ENCODE data around the gene CEP295NL. TPM values are rescaled to one million over a fixed set of nuclear protein-coding genes. Genes with fewer than 3 reads are reported as not detected.
A peak's percentile ranks its signal among the peaks of the same experiment; 100 is the strongest.

Gene CEP295NL
- total RNA-seq, 1 donor from 2014 or later = 1.6 TPM

DNA sequence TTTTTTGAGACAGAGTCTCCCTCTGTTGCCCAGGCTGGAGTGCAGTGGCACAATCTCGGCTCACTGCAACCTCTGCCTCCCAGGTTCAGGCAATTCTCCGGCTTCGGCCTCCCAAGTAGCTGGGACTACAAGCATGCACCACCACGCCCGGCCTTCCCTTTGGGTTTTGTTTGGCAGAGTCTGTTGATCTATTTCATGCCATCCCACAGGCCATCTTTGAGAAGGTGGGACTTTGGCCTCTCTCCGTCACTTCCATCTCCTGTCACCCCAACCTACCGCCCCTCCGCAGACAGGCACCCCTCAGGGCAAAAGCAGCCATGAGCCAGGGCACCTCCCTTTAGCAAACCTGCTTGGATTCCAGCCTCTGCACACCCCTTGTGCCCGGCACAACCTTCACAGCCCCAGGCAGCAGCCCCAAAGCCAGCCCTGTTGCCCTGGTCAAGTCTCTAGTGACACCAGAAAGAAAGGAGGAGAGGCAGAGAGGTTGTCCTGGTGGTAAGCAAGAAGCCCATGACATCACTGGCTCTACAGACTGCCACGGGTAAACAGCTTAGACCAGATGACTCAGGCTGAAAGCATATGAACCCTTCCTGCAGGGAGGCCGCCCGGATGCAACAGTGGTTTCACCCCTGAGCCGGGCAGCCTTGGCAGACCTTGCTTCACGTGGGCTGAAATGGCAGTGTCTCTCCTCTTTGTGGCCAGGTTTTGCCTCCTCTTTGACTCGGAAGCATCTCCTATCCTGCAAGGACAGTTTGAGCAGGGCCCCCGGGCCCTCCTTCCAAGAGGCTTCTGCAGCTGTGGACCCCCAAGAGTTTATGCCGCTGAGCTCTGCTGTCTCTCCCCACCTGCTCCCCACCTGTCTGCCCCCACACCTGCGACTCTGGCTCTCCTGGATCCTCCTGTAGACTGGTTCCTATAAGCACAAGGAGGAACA lies 30.3 kb upstream of the CEP295NL start:
- peaks cover 30 to 39% (median 31%) of the 10 kb centered on the region in 3 donors for H3K4me1 ChIP-seq (ENCODE audit: control insufficient read depth in 3 of 3, insufficient read depth in 3 of 3, low read length in 3 of 3)
- H3K9ac ChIP-seq (ENCODE audit: low read depth in 1 of 3, low read length in 3 of 3) = peak overlapping the region in 2 of 3 donors; percentile 2 to 68
- H3K9me3 ChIP-seq (ENCODE audit: control insufficient read depth in 3 of 3, low read length in 3 of 3) = no peaks in the 10 kb centered on the region
- peak overlapping the region in 2 of 3 donors; percentile 43 to 56 for H3K4me3 ChIP-seq (ENCODE audit: low read length in 3 of 3)
- H3K27me3 ChIP-seq (ENCODE audit: control insufficient read depth in 3 of 3, insufficient read depth in 3 of 3, low read length in 3 of 3) = peaks cover 0 to 11% (median 8%) of the 10 kb centered on the region in 3 donors
- no peaks in the 10 kb centered on the region for H3K36me3 ChIP-seq (ENCODE audit: control insufficient read depth in 3 of 3, insufficient read depth in 3 of 3, low read length in 3 of 3)
- peak overlapping the region; percentile 85 for H3K27ac ChIP-seq (ENCODE audit: low read depth, low read length)

DNA sequence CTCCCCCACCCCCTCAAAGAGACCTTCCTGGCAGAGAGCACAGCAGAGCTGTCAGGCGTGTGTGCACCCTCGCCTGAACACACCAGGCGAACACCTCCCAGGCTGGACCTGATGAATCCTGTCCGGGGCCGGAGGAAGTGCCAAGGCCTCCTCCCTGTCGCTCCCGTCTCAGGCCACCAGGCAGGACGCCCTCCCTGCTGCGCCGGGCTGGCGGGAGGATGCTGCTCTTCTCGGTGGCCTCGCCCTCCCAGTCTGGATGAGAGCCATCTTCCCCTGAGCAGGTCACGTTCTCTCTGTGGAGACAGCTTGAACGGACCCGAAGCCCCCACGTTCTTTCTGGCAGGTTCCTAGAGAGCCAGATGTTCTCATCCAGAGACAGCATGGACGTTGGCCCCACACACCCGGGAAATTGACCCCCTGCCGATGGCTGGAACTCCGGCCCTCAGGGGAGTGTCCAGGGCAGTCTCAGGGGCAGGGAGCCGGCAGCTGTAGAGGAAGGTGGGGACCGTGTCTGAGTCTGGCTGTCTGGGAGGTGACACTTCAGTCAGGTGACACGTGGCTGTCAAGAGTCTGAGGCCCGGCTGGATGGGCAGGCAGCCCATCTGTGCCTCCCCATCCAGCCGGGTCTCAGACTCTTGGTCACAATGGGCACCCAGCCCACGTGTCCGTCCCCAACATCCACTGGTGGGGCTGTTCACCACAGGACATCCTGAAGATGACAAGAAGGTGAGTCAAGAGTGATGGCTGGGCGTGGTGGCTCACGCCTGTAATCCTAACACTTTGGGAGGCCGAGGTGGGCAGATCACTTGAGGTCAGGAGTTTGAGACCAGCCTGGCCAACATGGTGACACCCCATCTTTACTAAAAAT lies 27.1 kb upstream of the CEP295NL start:
- peaks cover 10 to 18% (median 11%) of the 10 kb centered on the region in 3 donors for H3K27me3 ChIP-seq (ENCODE audit: control insufficient read depth in 3 of 3, insufficient read depth in 3 of 3, low read length in 3 of 3)
- no peak overlapping the region for H3K9ac ChIP-seq (ENCODE audit: low read depth in 1 of 3, low read length in 3 of 3)
- no peaks in the 10 kb centered on the region for H3K9me3 ChIP-seq (ENCODE audit: control insufficient read depth in 3 of 3, low read length in 3 of 3)
- H3K4me1 ChIP-seq (ENCODE audit: control insufficient read depth in 3 of 3, insufficient read depth in 3 of 3, low read length in 3 of 3) = peaks cover 23 to 33% (median 26%) of the 10 kb centered on the region in 3 donors
- H3K27ac ChIP-seq (ENCODE audit: low read depth, low read length) = no peak overlapping the region
- no peaks in the 10 kb centered on the region for H3K36me3 ChIP-seq (ENCODE audit: control insufficient read depth in 3 of 3, insufficient read depth in 3 of 3, low read length in 3 of 3)
- H3K4me3 ChIP-seq (ENCODE audit: low read length in 3 of 3) = no peak overlapping the region

- peak overlapping the region; percentile 83 for H3K27ac ChIP-seq (ENCODE audit: low read depth, low read length)
- H3K4me3 ChIP-seq (ENCODE audit: low read length in 3 of 3) = peak overlapping the region; percentile 27 to 61 (median 43)
- H3K4me1 ChIP-seq (ENCODE audit: control insufficient read depth in 3 of 3, insufficient read depth in 3 of 3, low read length in 3 of 3) = peaks cover 14 to 27% (median 25%) of the 10 kb centered on the region in 3 donors
- H3K9me3 ChIP-seq (ENCODE audit: control insufficient read depth in 3 of 3, low read length in 3 of 3) = no peaks in the 10 kb centered on the region
- H3K36me3 ChIP-seq (ENCODE audit: control insufficient read depth in 3 of 3, insufficient read depth in 3 of 3, low read length in 3 of 3) = no peaks in the 10 kb centered on the region
- peaks cover 10 to 26% (median 11%) of the 10 kb centered on the region in 3 donors for H3K27me3 ChIP-seq (ENCODE audit: control insufficient read depth in 3 of 3, insufficient read depth in 3 of 3, low read length in 3 of 3)
- H3K9ac ChIP-seq (ENCODE audit: low read depth in 1 of 3, low read length in 3 of 3) = peak overlapping the region; percentile 3 to 64 (median 64)
These were observed 22.9 kb upstream of the CEP295NL start for GRCh38 chr17:78925662-78926555.

- Histone ChIP-seq H3K9me3 (ENCODE audit: control insufficient read depth in 3 of 3, low read length in 3 of 3) (no peaks in the 10 kb centered on the region), H3K4me3 (ENCODE audit: low read length in 3 of 3) (peak within 1 kb of the TSS; percentile 64 to 67 (median 65)), H3K9ac (ENCODE audit: low read depth in 1 of 3, low read length in 3 of 3) (peak within 1 kb of the TSS; percentile 64 to 73 (median 65)), H3K27ac (ENCODE audit: low read depth, low read length) (peak within 1 kb of the TSS; percentile 83), H3K27me3 (ENCODE audit: control insufficient read depth in 3 of 3, insufficient read depth in 3 of 3, low read length in 3 of 3) (peaks cover 10 to 25% (median 11%) of the 10 kb centered on the region in 3 donors), H3K36me3 (ENCODE audit: control insufficient read depth in 3 of 3, insufficient read depth in 3 of 3, low read length in 3 of 3) (no peaks in the 10 kb centered on the region), H3K4me1 (ENCODE audit: control insufficient read depth in 3 of 3, insufficient read depth in 3 of 3, low read length in 3 of 3) (peaks cover 21 to 34% (median 28%) of the 10 kb centered on the region in 3 donors)
These were observed 22.2 kb upstream of the CEP295NL start, which contains the start of gene TIMP2 for GRCh38 chr17:78925234-78925633. TIMP2 (minus strand) TSS chr17:78925387; CDS start chr17:78925088, 299 bp downstream.

DNA sequence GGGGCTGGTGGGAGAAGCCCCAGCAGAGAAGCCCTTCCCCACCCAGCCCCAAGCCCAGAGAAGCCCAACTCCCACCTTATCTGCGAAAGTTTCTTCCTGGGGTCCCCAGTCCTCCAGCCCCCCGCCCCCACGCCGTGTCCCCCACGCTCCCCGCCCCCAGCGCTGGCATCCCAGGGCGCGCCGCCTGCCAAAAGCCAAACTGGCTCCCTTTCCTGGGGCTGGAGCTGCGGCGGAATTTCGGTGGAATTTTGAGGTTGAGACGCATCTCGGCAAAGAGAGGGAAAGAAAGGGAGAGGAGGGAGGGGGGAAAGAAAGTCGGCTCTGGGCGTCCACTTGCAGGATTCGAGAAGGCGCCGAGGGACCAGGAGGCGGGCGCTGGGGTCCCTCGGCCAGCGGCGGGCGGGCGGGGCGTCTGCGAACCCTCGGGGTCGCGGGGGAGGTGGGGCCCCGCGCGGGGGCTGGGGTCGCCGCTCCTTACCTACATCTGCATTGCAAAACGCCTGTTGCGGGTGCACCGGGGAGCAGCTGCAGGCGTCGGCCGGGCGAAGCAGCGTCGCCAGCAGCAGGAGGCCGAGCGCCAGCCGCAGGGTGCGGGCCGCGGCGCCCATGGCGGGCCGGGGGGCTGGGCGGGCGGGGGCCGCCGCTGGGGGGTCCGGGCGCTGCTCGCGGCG lies 21.6 kb upstream of the CEP295NL start:
- peak overlapping the region; percentile 30 for H3K27ac ChIP-seq (ENCODE audit: low read depth, low read length)
- peak overlapping the region; percentile 64 to 67 (median 65) for H3K4me3 ChIP-seq (ENCODE audit: low read length in 3 of 3)
- no peaks in the 10 kb centered on the region for H3K36me3 ChIP-seq (ENCODE audit: control insufficient read depth in 3 of 3, insufficient read depth in 3 of 3, low read length in 3 of 3)
- H3K9ac ChIP-seq (ENCODE audit: low read depth in 1 of 3, low read length in 3 of 3) = peak overlapping the region in 2 of 3 donors; percentile 65 to 73
- peaks cover 5 to 19% (median 10%) of the 10 kb centered on the region in 3 donors for H3K27me3 ChIP-seq (ENCODE audit: control insufficient read depth in 3 of 3, insufficient read depth in 3 of 3, low read length in 3 of 3)
- H3K9me3 ChIP-seq (ENCODE audit: control insufficient read depth in 3 of 3, low read length in 3 of 3) = no peaks in the 10 kb centered on the region
- peaks cover 23 to 33% (median 32%) of the 10 kb centered on the region in 3 donors for H3K4me1 ChIP-seq (ENCODE audit: control insufficient read depth in 3 of 3, insufficient read depth in 3 of 3, low read length in 3 of 3)

DNA sequence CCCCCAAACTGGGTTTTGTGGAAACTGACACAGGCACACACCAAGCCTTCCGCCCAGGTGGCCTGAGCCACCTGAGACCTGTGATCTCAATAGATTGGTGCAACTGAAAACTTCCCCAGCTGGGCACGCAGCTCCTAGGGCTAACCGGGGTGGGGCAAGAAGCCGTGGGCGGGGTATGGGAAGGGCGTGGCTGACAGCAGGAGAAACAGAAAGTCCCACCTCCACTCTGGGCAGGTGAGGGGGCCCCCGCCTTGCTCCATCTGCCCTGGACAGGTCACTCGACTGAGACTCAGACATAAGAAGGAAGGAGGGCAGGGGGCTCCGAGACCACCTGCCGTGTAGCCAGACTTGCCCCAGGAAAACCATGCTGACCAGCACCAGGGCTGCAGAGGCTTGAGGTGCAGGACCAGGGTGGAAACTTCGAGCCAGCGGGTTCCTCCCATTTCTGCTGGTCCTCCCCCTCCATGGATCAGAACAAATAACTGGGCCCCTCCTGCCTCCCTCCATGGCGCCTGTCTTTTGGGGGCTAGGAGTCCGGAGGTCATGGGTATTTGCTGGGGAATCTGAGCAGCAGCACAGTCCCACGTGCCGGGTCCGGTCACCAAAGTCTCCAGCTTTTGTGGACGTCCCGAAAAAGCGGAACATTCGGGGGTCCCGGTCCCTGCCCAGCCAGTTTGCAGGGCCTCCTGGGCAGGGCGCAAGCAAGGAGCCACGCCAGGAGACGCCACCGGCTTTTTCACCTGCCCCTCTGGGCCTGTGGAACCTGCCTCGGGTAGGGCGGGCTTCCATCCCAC lies 20.9 kb upstream of the CEP295NL start:
- H3K4me1 ChIP-seq (ENCODE audit: control insufficient read depth in 3 of 3, insufficient read depth in 3 of 3, low read length in 3 of 3) = peaks cover 23 to 36% (median 35%) of the 10 kb centered on the region in 3 donors
- no peaks in the 10 kb centered on the region for H3K9me3 ChIP-seq (ENCODE audit: control insufficient read depth in 3 of 3, low read length in 3 of 3)
- H3K9ac ChIP-seq (ENCODE audit: low read depth in 1 of 3, low read length in 3 of 3) = peak overlapping the region; percentile 23 to 73 (median 65)
- peaks cover 3 to 17% (median 10%) of the 10 kb centered on the region in 3 donors for H3K27me3 ChIP-seq (ENCODE audit: control insufficient read depth in 3 of 3, insufficient read depth in 3 of 3, low read length in 3 of 3)
- H3K27ac ChIP-seq (ENCODE audit: low read depth, low read length) = peak overlapping the region; percentile 30
- H3K36me3 ChIP-seq (ENCODE audit: control insufficient read depth in 3 of 3, insufficient read depth in 3 of 3, low read length in 3 of 3) = no peaks in the 10 kb centered on the region
- H3K4me3 ChIP-seq (ENCODE audit: low read length in 3 of 3) = peak overlapping the region; percentile 64 to 67 (median 65)

DNA sequence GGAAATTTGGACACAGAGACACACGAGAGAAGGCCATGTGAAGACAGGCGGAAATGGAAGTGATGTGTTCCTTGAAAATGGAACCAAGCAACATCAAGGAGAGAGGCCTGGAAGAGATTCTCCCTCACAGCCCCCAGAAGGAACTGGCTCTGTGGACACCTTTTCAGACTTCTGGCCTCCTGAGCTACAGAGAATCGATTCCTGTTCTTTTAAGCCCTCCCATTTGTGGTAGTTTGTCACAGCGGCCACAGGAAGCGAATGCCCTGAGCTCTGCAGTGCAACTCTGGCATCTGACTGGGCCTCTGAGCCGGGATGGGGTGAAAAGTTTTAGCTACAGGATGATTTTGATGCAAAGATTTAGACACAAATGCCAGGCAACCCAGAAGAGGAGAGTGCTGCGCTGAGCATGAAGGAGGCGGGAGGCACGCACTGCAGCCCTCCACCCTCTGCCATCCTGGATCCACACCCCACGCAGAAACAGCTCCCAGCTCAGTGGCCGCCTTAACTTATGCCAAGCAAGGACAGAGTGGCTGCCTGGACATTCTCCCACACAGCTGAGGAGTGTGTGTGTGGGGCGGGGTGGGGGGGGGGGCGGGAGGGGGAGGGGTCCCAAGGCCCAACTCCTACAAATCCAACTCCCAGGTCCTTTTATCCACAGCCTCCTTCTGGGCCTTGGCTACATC lies 20.0 kb upstream of the CEP295NL start:
- Histone ChIP-seq H3K27me3 (ENCODE audit: control insufficient read depth in 3 of 3, insufficient read depth in 3 of 3, low read length in 3 of 3) (peaks cover 3 to 17% (median 10%) of the 10 kb centered on the region in 3 donors), H3K9me3 (ENCODE audit: control insufficient read depth in 3 of 3, low read length in 3 of 3) (no peaks in the 10 kb centered on the region), H3K4me3 (ENCODE audit: low read length in 3 of 3) (peak overlapping the region; percentile 22 to 67 (median 64)), H3K4me1 (ENCODE audit: control insufficient read depth in 3 of 3, insufficient read depth in 3 of 3, low read length in 3 of 3) (peaks cover 23 to 40% (median 40%) of the 10 kb centered on the region in 3 donors), H3K27ac (ENCODE audit: low read depth, low read length) (no peak overlapping the region), H3K36me3 (ENCODE audit: control insufficient read depth in 3 of 3, insufficient read depth in 3 of 3, low read length in 3 of 3) (no peaks in the 10 kb centered on the region), H3K9ac (ENCODE audit: low read depth in 1 of 3, low read length in 3 of 3) (peak overlapping the region in 1 of 3 donors; percentile 3)
